Urinary bladder (tissue), 4 donors: ENCODE results near the gene ATP2C2. TPM values are rescaled to one million over a fixed set of nuclear protein-coding genes. Genes with fewer than 3 reads are reported as not detected.

Experiments
- DNase-seq: peaks from one replicate; pipeline ENCODE4 v3.0.0-alpha.2; 2015; ENCODE audit errors: extremely low spot score
- H3K27ac ChIP-seq: one replicate; pipeline ENCODE4 v1.5.1; 2013; ENCODE audit warnings: low read depth, mild to moderate bottlenecking, moderate library complexity
- H3K36me3 ChIP-seq: one replicate; pipeline ENCODE4 v1.6.1; 2013; ENCODE audit warnings: mild to moderate bottlenecking, moderate library complexity; ENCODE audit not compliant: insufficient read depth
- H3K4me1 ChIP-seq: one replicate; pipeline ENCODE4 v1.6.1; 2013; ENCODE audit warnings: mild to moderate bottlenecking, moderate library complexity; ENCODE audit not compliant: insufficient read depth
- H3K4me3 ChIP-seq: one replicate; pipeline ENCODE4 v1.5.1; 2013; ENCODE audit warnings: low read depth, low read length
- WGBS: extraction: QIAGEN DNeasy Blood & Tissue Kit; methylation state at CpG from one replicate; pipeline ENCODE4 v1.1.7; 2013; 5-methylcytosine and 5-hydroxymethylcytosine counted together
- polyA plus RNA-seq: library from polyadenylated mRNA; stranded (reverse); fragments of 200-250 nt; gene quantifications from one replicate; pipeline ENCODE4 v1.2.3, GENCODE V29; 2013
- total RNA-seq: library from RNA; depleted of rRNA; stranded (reverse); fragments of >200 nt; gene quantifications from one replicate; pipeline ENCODE4 v1.2.3, GENCODE V29; 2014
- donor health status: healthy with polysubstance abuse.
- donor health status: healthy.

ATP2C2 gene
- 5.0 TPM for total RNA-seq
- polyA plus RNA-seq = 2.3 TPM

GRCh38 chr16:84368308-84368996 lies at the start of gene ATP2C2:
Gene ATP2C2, plus strand, starts transcription at chr16:84368538. Its CDS starts 78 bp downstream, at chr16:84368616.
- Histone ChIP-seq H3K4me1 (no peaks in the 10 kb centered on the region), H3K27ac (no peak within 1 kb of the TSS), H3K36me3 (no peaks in the 10 kb centered on the region), H3K4me3 (peak within 1 kb of the TSS; percentile 17)
- WGBS = 2% methylated on average over 66 of the region's 66 CpGs
- DNase-seq = no peak

GRCh38 chr16:84319146-84319760 lies 49.1 kb upstream of the ATP2C2 start:
- DNase-seq = no peak
- no peak overlapping the region for H3K4me3 ChIP-seq
- no peaks in the 10 kb centered on the region for H3K4me1 ChIP-seq
- 94% methylated on average over 24 of the region's 24 CpGs for WGBS
- no peak overlapping the region for H3K27ac ChIP-seq
- no peaks in the 10 kb centered on the region for H3K36me3 ChIP-seq

- WGBS = 86% methylated on average over 5 of the region's 5 CpGs
These were observed 47.8 kb upstream of the ATP2C2 start for GRCh38 chr16:84320511-84320910.

GRCh38 chr16:84321932-84322331 lies 46.4 kb upstream of the ATP2C2 start:
- 60% methylated on average over 4 of the region's 4 CpGs for WGBS
- H3K27ac ChIP-seq = no peak overlapping the region
- H3K4me1 ChIP-seq = no peaks in the 10 kb centered on the region
- no peak overlapping the region for H3K4me3 ChIP-seq
- DNase-seq = no peak
- H3K36me3 ChIP-seq = no peaks in the 10 kb centered on the region

More at GRCh38 chr16:84320511-84320910, 47.8 kb upstream of the ATP2C2 start:
- Histone ChIP-seq H3K36me3 (no peaks in the 10 kb centered on the region), H3K4me3 (no peak overlapping the region), H3K27ac (no peak overlapping the region), H3K4me1 (no peaks in the 10 kb centered on the region)
- no peak for DNase-seq

- 75% methylated on average over 4 of the region's 4 CpGs for WGBS
- Histone ChIP-seq H3K4me3 (no peak overlapping the region), H3K27ac (no peak overlapping the region), H3K36me3 (no peaks in the 10 kb centered on the region), H3K4me1 (no peaks in the 10 kb centered on the region)
- DNase-seq = no peak
These were observed 45.6 kb upstream of the ATP2C2 start for GRCh38 chr16:84322749-84323148.

GRCh38 chr16:84323606-84324005 lies 44.7 kb upstream of the ATP2C2 start:
- no peak for DNase-seq
- WGBS = 92% methylated on average over 7 of the region's 7 CpGs
- H3K4me1 ChIP-seq = no peaks in the 10 kb centered on the region
- H3K27ac ChIP-seq = no peak overlapping the region
- no peak overlapping the region for H3K4me3 ChIP-seq
- H3K36me3 ChIP-seq = no peaks in the 10 kb centered on the region

GRCh38 chr16:84324434-84325262 lies 43.7 kb upstream of the ATP2C2 start:
- H3K4me3 ChIP-seq = no peak overlapping the region
- 48% methylated on average over 2 of the region's 2 CpGs for WGBS
- H3K4me1 ChIP-seq = no peaks in the 10 kb centered on the region
- no peaks in the 10 kb centered on the region for H3K36me3 ChIP-seq
- no peak for DNase-seq
- no peak overlapping the region for H3K27ac ChIP-seq

- 78% methylated on average over 2 of the region's 2 CpGs for WGBS
- no peak for DNase-seq
- H3K36me3 ChIP-seq = no peaks in the 10 kb centered on the region
- H3K4me3 ChIP-seq = no peak overlapping the region
- H3K27ac ChIP-seq = no peak overlapping the region
- H3K4me1 ChIP-seq = no peaks in the 10 kb centered on the region
These were observed 41.8 kb upstream of the ATP2C2 start for GRCh38 chr16:84326545-84326944.

- 86% methylated on average over 13 of the region's 13 CpGs for WGBS
- Histone ChIP-seq H3K4me3 (no peak overlapping the region), H3K4me1 (no peaks in the 10 kb centered on the region), H3K27ac (no peak overlapping the region), H3K36me3 (no peaks in the 10 kb centered on the region)
- DNase-seq = no peak
These were observed 40.3 kb upstream of the ATP2C2 start for GRCh38 chr16:84327926-84328505.

GRCh38 chr16:84329016-84329415 lies 39.3 kb upstream of the ATP2C2 start:
- Histone ChIP-seq H3K4me1 (no peaks in the 10 kb centered on the region), H3K27ac (no peak overlapping the region), H3K36me3 (no peaks in the 10 kb centered on the region), H3K4me3 (no peak overlapping the region)
- WGBS = 93% methylated on average over 8 of the region's 8 CpGs
- DNase-seq = no peak

- Histone ChIP-seq H3K4me3 (no peak overlapping the region), H3K4me1 (no peaks in the 10 kb centered on the region), H3K27ac (no peak overlapping the region), H3K36me3 (no peaks in the 10 kb centered on the region)
- 80% methylated on average over 18 of the region's 18 CpGs for WGBS
- DNase-seq = no peak
These were observed 38.3 kb upstream of the ATP2C2 start for GRCh38 chr16:84329843-84330684.

- Histone ChIP-seq H3K36me3 (no peaks in the 10 kb centered on the region), H3K27ac (no peak overlapping the region), H3K4me1 (no peaks in the 10 kb centered on the region), H3K4me3 (no peak overlapping the region)
- WGBS = 97% methylated on average over 5 of the region's 5 CpGs
- no peak for DNase-seq
These were observed 37.7 kb upstream of the ATP2C2 start for GRCh38 chr16:84330685-84331050.
